ENCODE data around the gene ROPN1. TPM values are rescaled to one million over a fixed set of nuclear protein-coding genes. Genes with fewer than 3 reads are reported as not detected.

Gene ROPN1
- total RNA-seq, 1 experiment from 2014 or later = not detected

DNA sequence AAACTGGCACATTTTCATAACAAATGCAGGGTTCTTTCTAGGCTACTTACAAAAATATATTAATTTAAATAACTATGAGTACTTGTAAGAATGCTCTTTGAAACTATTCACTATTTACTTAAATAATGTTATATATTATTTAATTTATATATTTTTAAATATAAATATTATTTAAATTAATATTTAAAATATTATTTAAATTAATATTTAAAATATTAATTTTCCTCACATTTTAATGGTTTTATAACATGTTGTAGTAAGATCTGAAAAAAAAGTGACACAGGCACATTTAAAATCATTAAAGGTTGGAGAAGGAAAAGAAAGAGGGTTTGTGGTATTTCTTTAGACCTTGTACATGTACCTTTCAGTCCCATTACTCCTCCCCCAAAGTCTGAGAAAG lies 65.5 kb downstream of the ROPN1 start:
- ChIA-PET RAD21 (ENCODE audit: low non-redundant PET in 1 of 2, low total read pairs in 2 of 2, uncharacterized antibody in 2 of 2, unreplicated experiment in 2 of 2) (no interaction called here), POLR2A (no interaction called here), CTCF (no interaction called here)
- ATAC-seq = no peak
- DNase-seq (ENCODE audit: low read depth, low spot score) = no peak
- Histone ChIP-seq H3K36me3 (ENCODE audit: control insufficient read depth in 1 of 2, insufficient read depth in 2 of 2, low read length in 2 of 2) (peaks cover 13 to 14% of the 10 kb centered on the region in 2 experiments; a peak in 3 of 4 replicates), H3K4me1 (ENCODE audit: control insufficient read depth in 1 of 2, insufficient read depth in 2 of 2, low read length in 2 of 2) (no peaks in the 10 kb centered on the region), H3K9ac (ENCODE audit: low read length) (no peak overlapping the region), H4K20me1 (ENCODE audit: insufficient read depth) (no peaks in the 10 kb centered on the region), H3K79me2 (ENCODE audit: insufficient read depth, low read length) (no peaks in the 10 kb centered on the region), H3K9me2 (ENCODE audit: insufficient read depth) (no peaks in the 10 kb centered on the region), H3K27ac (ENCODE audit: low read depth, low read length) (no peak overlapping the region), H3K9me3 (ENCODE audit: control insufficient read depth in 1 of 2, insufficient read depth in 1 of 2, low read depth in 1 of 2, low read length in 2 of 2) (no peaks in the 10 kb centered on the region), H3K27me3 (ENCODE audit: insufficient read depth, low read length) (no peaks in the 10 kb centered on the region), H3K4me3 (replicated peaks in 1 of 2; ENCODE audit: low read depth in 1 of 2, low read length in 2 of 2) (no peak overlapping the region), H2AFZ (ENCODE audit: low read depth, low read length, poor library complexity, severe bottlenecking) (no peak overlapping the region), H3K4me2 (ENCODE audit: low read length) (no peak overlapping the region)
- intact Hi-C loops (cut with micrococcal nuclease) = no loop called here
- no TSS peak for BruUV-seq (replicated peaks)
- TF ChIP-seq RAD21 (IDR thresholded peaks at IDR 0.05; ENCODE audit: low read depth) (no peak), POLR2A (IDR thresholded peaks at IDR 0.05; ENCODE audit: borderline replicate concordance, extremely low read depth, insufficient read depth, insufficient read length) (no peak), SP1 (IDR thresholded peaks at IDR 0.05; ENCODE audit: low read depth) (no peak), TCF7L2 (IDR thresholded peaks at IDR 0.05; ENCODE audit: borderline replicate concordance, extremely low read depth, insufficient read depth, insufficient read length) (no peak), YY1 (IDR thresholded peaks at IDR 0.05; ENCODE audit: extremely low read depth, insufficient replicate concordance, low read depth, low read length) (no peak)

GRCh38 chr3:123920868-123921267 lies 71.1 kb downstream of the ROPN1 start:
- no TSS peak for BruUV-seq (replicated peaks)
- intact Hi-C loops (cut with micrococcal nuclease) = no loop called here
- RAD21 ChIA-PET (ENCODE audit: low non-redundant PET in 1 of 2, low total read pairs in 2 of 2, uncharacterized antibody in 2 of 2, unreplicated experiment in 2 of 2) = no interaction called here
- TF ChIP-seq CEBPB (IDR thresholded peaks at IDR 0.05; ENCODE audit: low read depth) (no peak), POLR2AphosphoS5 (IDR thresholded peaks at IDR 0.05; ENCODE audit: low read depth, low read length) (no peak), ZBTB33 (IDR thresholded peaks at IDR 0.05; ENCODE audit: extremely low read depth, insufficient replicate concordance, low read length) (no peak), FOSL1 (IDR thresholded peaks at IDR 0.05; ENCODE audit: low read depth) (no peak), RAD21 (IDR thresholded peaks at IDR 0.05; ENCODE audit: low read depth) (no peak), EZH2 (IDR thresholded peaks at IDR 0.05) (no peak), SIN3A (IDR thresholded peaks at IDR 0.05; ENCODE audit: low read depth) (no peak), SRF (IDR thresholded peaks at IDR 0.05; ENCODE audit: low read depth) (no peak)
- TF ChIP-seq, protein P1, sequence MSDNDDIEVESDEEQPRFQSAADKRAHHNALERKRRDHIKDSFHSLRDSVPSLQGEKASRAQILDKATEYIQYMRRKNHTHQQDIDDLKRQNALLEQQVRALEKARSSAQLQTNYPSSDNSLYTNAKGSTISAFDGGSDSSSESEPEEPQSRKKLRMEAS (IDR thresholded peaks at IDR 0.05) = no peak
- TF ChIP-seq, protein P2, sequence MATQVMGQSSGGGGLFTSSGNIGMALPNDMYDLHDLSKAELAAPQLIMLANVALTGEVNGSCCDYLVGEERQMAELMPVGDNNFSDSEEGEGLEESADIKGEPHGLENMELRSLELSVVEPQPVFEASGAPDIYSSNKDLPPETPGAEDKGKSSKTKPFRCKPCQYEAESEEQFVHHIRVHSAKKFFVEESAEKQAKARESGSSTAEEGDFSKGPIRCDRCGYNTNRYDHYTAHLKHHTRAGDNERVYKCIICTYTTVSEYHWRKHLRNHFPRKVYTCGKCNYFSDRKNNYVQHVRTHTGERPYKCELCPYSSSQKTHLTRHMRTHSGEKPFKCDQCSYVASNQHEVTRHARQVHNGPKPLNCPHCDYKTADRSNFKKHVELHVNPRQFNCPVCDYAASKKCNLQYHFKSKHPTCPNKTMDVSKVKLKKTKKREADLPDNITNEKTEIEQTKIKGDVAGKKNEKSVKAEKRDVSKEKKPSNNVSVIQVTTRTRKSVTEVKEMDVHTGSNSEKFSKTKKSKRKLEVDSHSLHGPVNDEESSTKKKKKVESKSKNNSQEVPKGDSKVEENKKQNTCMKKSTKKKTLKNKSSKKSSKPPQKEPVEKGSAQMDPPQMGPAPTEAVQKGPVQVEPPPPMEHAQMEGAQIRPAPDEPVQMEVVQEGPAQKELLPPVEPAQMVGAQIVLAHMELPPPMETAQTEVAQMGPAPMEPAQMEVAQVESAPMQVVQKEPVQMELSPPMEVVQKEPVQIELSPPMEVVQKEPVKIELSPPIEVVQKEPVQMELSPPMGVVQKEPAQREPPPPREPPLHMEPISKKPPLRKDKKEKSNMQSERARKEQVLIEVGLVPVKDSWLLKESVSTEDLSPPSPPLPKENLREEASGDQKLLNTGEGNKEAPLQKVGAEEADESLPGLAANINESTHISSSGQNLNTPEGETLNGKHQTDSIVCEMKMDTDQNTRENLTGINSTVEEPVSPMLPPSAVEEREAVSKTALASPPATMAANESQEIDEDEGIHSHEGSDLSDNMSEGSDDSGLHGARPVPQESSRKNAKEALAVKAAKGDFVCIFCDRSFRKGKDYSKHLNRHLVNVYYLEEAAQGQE (IDR thresholded peaks at IDR 0.05; ENCODE audit: low read depth) = no peak
- no peaks in the 10 kb centered on the region; the same call in 1 of the 2 replicates for H3K79me2 ChIP-seq (ENCODE audit: insufficient read depth, low read length)
- peaks cover 7 to 12% of the 10 kb centered on the region in 2 experiments; a peak in 2 of 4 replicates for H3K36me3 ChIP-seq (ENCODE audit: control insufficient read depth in 1 of 2, insufficient read depth in 2 of 2, low read length in 2 of 2)
- CTCF ChIA-PET = no interaction called here
- POLR2A ChIA-PET = no interaction called here
- H3K4me3 ChIP-seq (replicated peaks in 1 of 2; ENCODE audit: low read depth in 1 of 2, low read length in 2 of 2) = no peak overlapping the region
- no peaks in the 10 kb centered on the region for H3K4me1 ChIP-seq (ENCODE audit: control insufficient read depth in 1 of 2, insufficient read depth in 2 of 2, low read length in 2 of 2)
- DNase-seq (ENCODE audit: low read depth, low spot score) (no peak), ATAC-seq (no peak)
- H3K27ac ChIP-seq (ENCODE audit: low read depth, low read length) = no peak overlapping the region
- H3K9me3 ChIP-seq (ENCODE audit: control insufficient read depth in 1 of 2, insufficient read depth in 1 of 2, low read depth in 1 of 2, low read length in 2 of 2) = 0 out of 4 replicates have a peak, but pooled peaks cover 0 to 3% of the 10 kb centered on the region in 2 experiments
- no peak overlapping the region for H3K4me2 ChIP-seq (ENCODE audit: low read length)
- no peaks in the 10 kb centered on the region for H3K9me2 ChIP-seq (ENCODE audit: insufficient read depth)
- no peaks in the 10 kb centered on the region for H4K20me1 ChIP-seq (ENCODE audit: insufficient read depth)
- H3K27me3 ChIP-seq (ENCODE audit: insufficient read depth, low read length) = no peaks in the 10 kb centered on the region
- H2AFZ ChIP-seq (ENCODE audit: low read depth, low read length, poor library complexity, severe bottlenecking) = no peak overlapping the region
- no peak overlapping the region for H3K9ac ChIP-seq (ENCODE audit: low read length)
